Muscle layer of colon (tissue), 2 donors: ENCODE measurements around the gene GRIK2.
"Not testable (repeated sequence)": the region's sequence is repeated elsewhere in the genome, so short reads cannot be mapped to it uniquely, and the experiment has no call there.

Source experiments
- H3K27ac ChIP-seq: one replicate; pipeline ENCODE4 v1.7.0; 2013; ENCODE audit warnings: low read depth, mild to moderate bottlenecking, low read length, moderate library complexity
- H3K27me3 ChIP-seq, 2 donors: one replicate each; pipeline ENCODE4 v1.7.0; 2013; ENCODE audit warnings: low read length in 2 of 2, mild to moderate bottlenecking in 2 of 2; ENCODE audit not compliant: insufficient read depth in 2 of 2, control insufficient read depth in 1 of 2
- H3K36me3 ChIP-seq: one replicate; pipeline ENCODE4 v1.7.0; 2013; ENCODE audit warnings: mild to moderate bottlenecking, low read length; ENCODE audit not compliant: insufficient read depth
- H3K4me1 ChIP-seq: one replicate; pipeline ENCODE4 v1.7.0; 2013; ENCODE audit warnings: mild to moderate bottlenecking, low read length; ENCODE audit not compliant: insufficient read depth
- H3K4me3 ChIP-seq, 2 donors: one replicate each; pipeline ENCODE4 v1.7.0; 2013; ENCODE audit warnings: low read length in 2 of 2, low read depth in 1 of 2, mild to moderate bottlenecking in 1 of 2, moderate library complexity in 1 of 2
- H3K9ac ChIP-seq: one replicate; pipeline ENCODE4 v1.7.0; 2013; ENCODE audit warnings: low read length
- H3K9me3 ChIP-seq: one replicate; pipeline ENCODE4 v1.7.0; 2013; ENCODE audit warnings: mild to moderate bottlenecking, low read length
- donor health status: abdominal sarcoma.
- donor health status: Adenocarcinoma of cecum.

Gene GRIK2

DNA sequence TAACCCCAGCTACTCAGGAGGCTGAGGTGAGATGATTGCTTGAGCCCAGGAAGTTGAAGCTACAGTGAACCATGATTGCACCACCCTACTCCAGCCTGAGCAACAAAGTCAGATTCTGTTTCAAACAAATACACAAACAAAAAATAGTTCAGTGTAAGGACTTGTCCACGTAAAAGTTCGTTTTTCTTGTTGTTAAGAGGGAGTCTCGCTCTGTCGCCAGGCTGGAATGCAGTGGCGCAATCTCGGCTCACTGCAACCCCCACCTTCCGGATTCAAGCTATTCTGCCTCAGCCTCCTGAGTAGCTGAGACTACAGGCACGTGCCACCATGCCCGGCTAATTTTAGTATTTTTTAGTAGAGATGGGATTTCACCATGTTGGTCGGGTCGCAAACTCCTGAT is 245.4 kb downstream of the GRIK2 start:
- not testable (repeated sequence) for H3K27me3 ChIP-seq, H3K36me3 ChIP-seq, H3K4me1 ChIP-seq, H3K9me3 ChIP-seq, H3K27ac ChIP-seq, H3K9ac ChIP-seq, H3K4me3 ChIP-seq

DNA sequence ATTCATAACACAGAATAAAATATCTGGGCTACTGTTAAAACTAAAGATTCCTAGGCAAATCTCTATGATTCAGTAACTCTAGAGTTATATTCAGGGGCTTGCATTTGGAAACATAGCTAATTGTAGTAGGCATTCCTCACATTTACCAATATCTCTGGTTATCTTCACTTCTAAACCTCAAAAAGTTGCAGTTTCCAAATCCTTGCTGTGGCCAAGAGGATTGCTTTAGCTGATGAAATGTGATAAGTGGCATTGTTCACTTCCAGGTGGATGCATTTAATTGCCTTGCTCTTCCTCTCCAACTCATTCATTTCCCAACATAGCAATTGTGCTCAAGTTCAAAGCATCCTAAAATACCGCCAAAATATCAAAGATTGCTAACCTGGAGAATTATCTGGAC is 246.6 kb downstream of the GRIK2 start:
- no peaks in the 10 kb centered on the region for H3K36me3 ChIP-seq
- no peak overlapping the region for H3K4me3 ChIP-seq
- no peaks in the 10 kb centered on the region for H3K4me1 ChIP-seq
- no peaks in the 10 kb centered on the region for H3K9me3 ChIP-seq
- no peak overlapping the region for H3K27ac ChIP-seq
- H3K9ac ChIP-seq, result no peak overlapping the region
- no peaks in the 10 kb centered on the region for H3K27me3 ChIP-seq

DNA sequence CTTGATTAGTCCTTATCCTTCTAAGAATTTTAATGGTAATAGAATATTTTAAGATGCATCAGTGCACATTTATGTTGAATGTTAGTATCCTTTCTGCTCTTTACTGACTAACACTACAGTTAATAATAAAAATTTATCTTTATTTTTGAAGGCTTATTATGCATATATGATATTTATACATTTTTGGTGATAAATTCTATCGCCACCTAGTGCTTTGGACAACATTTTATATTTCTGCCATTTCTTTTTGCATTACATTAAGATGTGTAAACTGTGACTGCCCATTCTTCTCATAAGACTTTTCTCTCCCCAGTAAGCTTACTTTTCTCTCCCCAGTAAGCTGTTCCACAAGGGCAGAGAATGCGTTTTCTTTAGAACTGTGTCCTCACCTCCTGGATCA is 252.3 kb downstream of the GRIK2 start:
- H3K27me3 ChIP-seq, result no peaks in the 10 kb centered on the region
- H3K9ac ChIP-seq, result no peak overlapping the region
- no peaks in the 10 kb centered on the region for H3K9me3 ChIP-seq
- no peaks in the 10 kb centered on the region for H3K4me1 ChIP-seq
- no peak overlapping the region for H3K4me3 ChIP-seq
- no peak overlapping the region for H3K27ac ChIP-seq
- H3K36me3 ChIP-seq, result no peaks in the 10 kb centered on the region

DNA sequence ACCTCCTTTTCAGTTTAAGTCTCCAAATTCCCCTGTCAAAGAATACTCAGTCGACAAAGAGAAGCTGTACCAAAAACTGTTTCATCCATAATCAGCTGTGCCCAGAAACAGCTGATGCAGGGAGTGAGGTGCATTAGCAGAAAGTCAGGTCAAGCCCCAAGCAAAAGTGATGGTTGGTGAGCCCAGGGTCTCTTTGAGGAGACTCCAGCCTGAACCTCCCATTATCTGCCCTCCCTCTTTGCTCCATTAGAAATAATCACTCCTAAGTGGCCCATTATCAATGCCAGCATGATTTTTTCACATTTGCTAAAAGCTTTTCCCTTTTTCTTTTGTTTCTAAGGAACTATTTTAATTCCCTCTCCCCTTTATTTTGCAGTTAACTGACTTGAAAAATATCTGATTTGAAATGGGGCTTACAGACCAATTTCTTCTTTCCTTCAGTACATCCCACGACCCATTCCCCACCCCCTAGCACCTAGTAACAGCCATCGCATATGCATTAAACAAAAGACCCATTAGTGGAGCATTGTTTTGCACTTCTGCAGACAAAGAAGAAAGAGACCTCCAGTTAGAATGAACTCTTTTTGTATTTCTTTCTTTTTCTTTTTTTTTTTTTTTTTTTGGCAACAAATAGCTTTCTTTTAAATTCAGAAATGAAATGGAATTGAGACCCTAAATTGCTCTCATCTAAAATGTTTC is 257.0 kb downstream of the GRIK2 start:
- Histone ChIP-seq H3K36me3 (no peaks in the 10 kb centered on the region), H3K27me3 (no peaks in the 10 kb centered on the region)

GRCh38 chr6:101652079-101652478 is 258.6 kb downstream of the GRIK2 start:
- Histone ChIP-seq H3K27ac (no peak overlapping the region), H3K4me3 (no peak overlapping the region), H3K4me1 (no peaks in the 10 kb centered on the region), H3K36me3 (no peaks in the 10 kb centered on the region), H3K9me3 (no peaks in the 10 kb centered on the region), H3K27me3 (no peaks in the 10 kb centered on the region), H3K9ac (no peak overlapping the region)

More for the DNA sequence above, 257.0 kb downstream of the GRIK2 start:
- no peaks in the 10 kb centered on the region for H3K9me3 ChIP-seq
- H3K4me1 ChIP-seq, result no peaks in the 10 kb centered on the region
- no peak overlapping the region for H3K4me3 ChIP-seq
- no peak overlapping the region for H3K9ac ChIP-seq
- H3K27ac ChIP-seq, result no peak overlapping the region

GRCh38 chr6:101655109-101655508 is 261.6 kb downstream of the GRIK2 start:
- Histone ChIP-seq H3K27ac (no peak overlapping the region), H3K9me3 (no peaks in the 10 kb centered on the region), H3K36me3 (no peaks in the 10 kb centered on the region), H3K9ac (no peak overlapping the region), H3K4me3 (no peak overlapping the region), H3K27me3 (no peaks in the 10 kb centered on the region), H3K4me1 (no peaks in the 10 kb centered on the region)

GRCh38 chr6:101662111-101662897 is 268.8 kb downstream of the GRIK2 start:
- no peak overlapping the region for H3K9ac ChIP-seq
- no peaks in the 10 kb centered on the region for H3K9me3 ChIP-seq
- no peaks in the 10 kb centered on the region for H3K27me3 ChIP-seq
- H3K4me3 ChIP-seq, result no peak overlapping the region
- H3K36me3 ChIP-seq, result no peaks in the 10 kb centered on the region
- no peaks in the 10 kb centered on the region for H3K4me1 ChIP-seq
- H3K27ac ChIP-seq, result no peak overlapping the region

- no peaks in the 10 kb centered on the region for H3K27me3 ChIP-seq
- no peaks in the 10 kb centered on the region for H3K36me3 ChIP-seq
- H3K9me3 ChIP-seq, result no peaks in the 10 kb centered on the region
- no peak overlapping the region for H3K27ac ChIP-seq
- no peak overlapping the region for H3K9ac ChIP-seq
- H3K4me3 ChIP-seq, result no peak overlapping the region
- H3K4me1 ChIP-seq, result no peaks in the 10 kb centered on the region
These were observed 269.6 kb downstream of the GRIK2 start for GRCh38 chr6:101663100-101663499.

GRCh38 chr6:101666256-101666655 is 272.7 kb downstream of the GRIK2 start:
- no peak overlapping the region for H3K9ac ChIP-seq
- no peak overlapping the region for H3K4me3 ChIP-seq
- H3K4me1 ChIP-seq, result no peaks in the 10 kb centered on the region
- no peak overlapping the region for H3K27ac ChIP-seq
- no peaks in the 10 kb centered on the region for H3K36me3 ChIP-seq
- no peaks in the 10 kb centered on the region for H3K27me3 ChIP-seq
- no peaks in the 10 kb centered on the region for H3K9me3 ChIP-seq

DNA sequence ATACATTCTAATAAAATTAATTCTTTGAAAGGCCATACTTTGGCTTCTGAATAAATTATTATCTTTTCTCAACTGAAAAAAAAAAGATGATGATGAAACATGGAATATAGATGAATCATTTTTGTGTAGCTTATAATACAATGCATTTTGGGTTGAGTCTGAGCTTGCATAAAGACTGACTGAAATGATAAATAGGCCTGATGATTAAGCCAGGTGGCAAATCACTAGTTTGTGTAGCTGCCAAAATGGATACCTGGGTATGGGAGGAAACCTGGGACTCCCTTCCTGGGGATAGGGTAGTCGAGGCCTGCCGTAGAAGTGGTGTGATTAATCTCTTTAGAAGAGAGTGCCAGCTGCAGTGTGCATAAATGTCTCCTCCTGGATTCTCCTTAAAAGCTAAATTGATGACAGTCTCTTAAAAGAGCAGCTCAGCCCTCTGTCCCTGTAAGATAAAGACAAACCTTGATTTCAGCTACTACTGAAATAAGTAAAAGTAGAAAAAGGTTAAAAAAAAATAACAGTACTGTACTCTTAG is 275.1 kb downstream of the GRIK2 start:
- Histone ChIP-seq H3K4me3 (no peak overlapping the region), H3K27me3 (no peaks in the 10 kb centered on the region), H3K27ac (no peak overlapping the region), H3K4me1 (no peaks in the 10 kb centered on the region), H3K9me3 (no peaks in the 10 kb centered on the region), H3K36me3 (no peaks in the 10 kb centered on the region), H3K9ac (no peak overlapping the region)

DNA sequence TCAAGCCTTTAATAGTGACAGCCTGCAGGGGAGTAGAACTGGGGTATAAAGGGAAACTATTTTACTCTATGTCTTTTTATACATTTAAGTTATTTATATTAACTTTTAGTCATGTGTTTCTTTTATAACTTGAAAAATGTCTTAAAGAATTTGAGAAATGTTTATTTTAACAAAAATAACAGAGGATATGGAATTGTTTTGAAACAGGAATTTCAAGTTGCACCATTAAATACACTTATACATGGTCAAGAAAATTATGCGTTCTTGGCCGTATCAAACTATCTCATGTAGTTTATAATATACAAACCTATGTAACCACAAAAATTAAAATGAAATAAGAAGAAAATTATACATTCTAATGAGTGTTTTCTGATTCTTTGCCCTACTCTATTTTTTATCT is 282.7 kb downstream of the GRIK2 start:
- H3K4me3 ChIP-seq, result no peak overlapping the region
- no peak overlapping the region for H3K27ac ChIP-seq
- no peaks in the 10 kb centered on the region for H3K27me3 ChIP-seq
- no peaks in the 10 kb centered on the region for H3K9me3 ChIP-seq
- H3K4me1 ChIP-seq, result no peaks in the 10 kb centered on the region
- no peak overlapping the region for H3K9ac ChIP-seq
- H3K36me3 ChIP-seq, result no peaks in the 10 kb centered on the region
